ENCODE measurements around the gene HDAC4.

Gene HDAC4

DNA sequence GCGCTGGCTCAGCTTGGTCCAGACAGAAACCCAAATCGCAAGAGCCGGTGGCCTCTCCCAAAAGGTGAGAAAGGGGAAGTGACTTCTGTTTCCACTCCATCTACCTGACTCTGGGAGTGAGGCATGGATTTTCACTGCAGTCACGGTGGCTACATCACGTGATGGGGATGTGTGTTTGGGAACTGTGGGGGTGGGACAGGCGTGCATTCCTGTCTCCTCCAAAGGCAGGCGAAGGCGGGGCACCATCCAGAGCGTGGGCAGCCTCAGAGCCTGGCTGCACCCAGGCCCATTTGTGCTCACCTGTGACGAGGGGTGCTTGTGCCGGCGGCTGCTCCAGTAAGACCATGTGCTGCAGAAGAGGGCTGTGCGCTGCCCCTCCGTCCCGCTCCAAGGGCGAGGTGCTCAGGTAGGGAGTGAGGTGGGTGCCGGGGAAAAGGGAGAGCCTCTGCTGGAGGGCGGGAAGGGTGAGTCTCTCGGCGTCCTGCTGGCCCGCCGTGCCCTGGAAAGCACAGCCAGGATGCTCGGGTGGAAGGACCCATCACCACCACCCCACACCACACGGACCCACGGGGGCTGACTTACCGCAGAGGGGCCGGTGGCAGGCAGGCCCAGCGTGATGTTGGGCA, 266.8 kb downstream of the HDAC4 start:
- DNase-seq (no peak), ATAC-seq (no peak)
- H3K4me3 Mint-ChIP-seq: no peak overlapping the region
- no peak overlapping the region for H3K27ac Mint-ChIP-seq
- H3K4me1 Mint-ChIP-seq: no peaks in the 10 kb centered on the region
- no peaks in the 10 kb centered on the region for H3K27me3 Mint-ChIP-seq
- peaks cover 0 to 6% of the 10 kb centered on the region in 2 donors for H3K9me3 Mint-ChIP-seq

- Mint-ChIP-seq H3K27me3 (no peaks in the 10 kb centered on the region), H3K9me3 (peaks cover 0 to 6% of the 10 kb centered on the region in 2 donors), H3K4me3 (no peak overlapping the region), H3K4me1 (no peaks in the 10 kb centered on the region), H3K27ac (peak overlapping the region in 1 of 2 donors; percentile 72)
- DNase-seq: no peak
- ATAC-seq: no peak
These were observed 268.0 kb downstream of the HDAC4 start for GRCh38 chr2:239132786-239133185.

DNA sequence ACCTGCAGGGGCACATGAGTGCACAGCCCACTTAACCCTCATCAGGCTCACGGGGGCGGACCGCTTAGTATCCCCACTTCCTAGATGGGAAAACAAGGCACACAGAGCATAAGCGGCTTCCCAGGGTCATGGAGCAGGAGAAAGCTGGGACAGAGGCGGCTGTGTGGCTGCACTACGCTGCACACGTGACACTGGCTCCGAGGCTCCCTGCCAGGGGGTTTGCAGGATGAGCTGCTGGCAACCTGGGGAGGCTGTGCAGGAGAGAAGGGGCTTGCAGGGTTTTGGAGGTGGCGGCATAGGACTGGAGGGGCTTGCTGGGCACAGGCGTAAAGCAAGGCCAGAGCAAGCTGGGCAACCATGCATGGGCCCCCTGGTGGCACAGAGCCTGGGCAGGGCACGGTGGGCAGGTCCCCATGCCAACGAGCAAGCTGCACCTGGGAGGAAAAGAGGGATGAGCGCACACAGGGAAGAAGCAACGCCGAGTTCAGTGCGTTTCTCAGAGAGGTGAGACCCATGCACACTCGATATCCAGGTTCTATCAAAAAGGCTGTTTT, 268.6 kb downstream of the HDAC4 start:
- Mint-ChIP-seq H3K4me1 (no peaks in the 10 kb centered on the region), H3K4me3 (no peak overlapping the region), H3K9me3 (peaks cover 0 to 6% of the 10 kb centered on the region in 2 donors), H3K27me3 (no peaks in the 10 kb centered on the region), H3K27ac (peak overlapping the region in 1 of 2 donors; percentile 59)
- DNase-seq (no peak), ATAC-seq (no peak)

- DNase-seq (no peak), ATAC-seq (no peak)
- Mint-ChIP-seq H3K4me1 (no peaks in the 10 kb centered on the region), H3K27ac (no peak overlapping the region), H3K27me3 (no peaks in the 10 kb centered on the region), H3K4me3 (no peak overlapping the region), H3K9me3 (peaks cover 0 to 4% of the 10 kb centered on the region in 2 donors)
These were observed 269.3 kb downstream of the HDAC4 start for GRCh38 chr2:239131521-239131920.

GRCh38 chr2:239130786-239131325, 270.0 kb downstream of the HDAC4 start:
- Mint-ChIP-seq H3K4me1 (no peaks in the 10 kb centered on the region), H3K27me3 (no peaks in the 10 kb centered on the region), H3K9me3 (no peaks in the 10 kb centered on the region), H3K4me3 (no peak overlapping the region), H3K27ac (peak overlapping the region in 1 of 2 donors; percentile 78)
- no peak for DNase-seq
- ATAC-seq: no peak

- H3K4me1 Mint-ChIP-seq: no peaks in the 10 kb centered on the region
- H3K9me3 Mint-ChIP-seq: no peaks in the 10 kb centered on the region
- H3K27me3 Mint-ChIP-seq: no peaks in the 10 kb centered on the region
- no peak overlapping the region for H3K27ac Mint-ChIP-seq
- DNase-seq: no peak
- no peak for ATAC-seq
- H3K4me3 Mint-ChIP-seq: no peak overlapping the region
These were observed 270.8 kb downstream of the HDAC4 start for GRCh38 chr2:239130041-239130440.

GRCh38 chr2:239129147-239129920, 271.5 kb downstream of the HDAC4 start:
- ATAC-seq (no peak), DNase-seq (no peak)
- Mint-ChIP-seq H3K4me1 (no peaks in the 10 kb centered on the region), H3K9me3 (no peaks in the 10 kb centered on the region), H3K27ac (peak overlapping the region in 1 of 2 donors; percentile 68), H3K4me3 (no peak overlapping the region), H3K27me3 (no peaks in the 10 kb centered on the region)

DNA sequence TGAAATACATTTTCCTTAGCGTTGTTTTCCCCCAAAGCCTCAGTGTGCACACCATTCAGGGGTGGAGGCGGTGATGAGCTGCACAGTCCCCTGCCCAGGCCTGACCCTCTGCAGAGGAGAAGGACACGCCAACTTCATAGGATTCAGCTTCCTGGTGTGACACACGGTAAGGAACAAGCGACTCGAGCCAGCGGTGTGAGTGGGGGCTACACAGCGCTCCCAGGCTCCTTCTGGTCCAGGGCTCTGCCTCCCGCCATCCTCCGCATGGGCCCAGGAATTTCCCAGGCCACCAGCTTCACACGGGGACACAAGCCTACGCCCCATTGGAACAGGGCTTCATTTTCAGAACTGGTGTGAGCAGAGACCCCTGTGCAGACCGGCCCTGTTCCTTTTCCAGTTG, 272.1 kb downstream of the HDAC4 start:
- DNase-seq: no peak
- Mint-ChIP-seq H3K27ac (no peak overlapping the region), H3K9me3 (no peaks in the 10 kb centered on the region), H3K4me1 (no peaks in the 10 kb centered on the region), H3K27me3 (no peaks in the 10 kb centered on the region), H3K4me3 (no peak overlapping the region)
- ATAC-seq: no peak

- no peak for ATAC-seq
- H3K4me3 Mint-ChIP-seq: no peak overlapping the region
- peak overlapping the region in 1 of 2 donors; percentile 42 for H3K27ac Mint-ChIP-seq
- H3K27me3 Mint-ChIP-seq: no peaks in the 10 kb centered on the region
- no peaks in the 10 kb centered on the region for H3K9me3 Mint-ChIP-seq
- DNase-seq: no peak
- no peaks in the 10 kb centered on the region for H3K4me1 Mint-ChIP-seq
These were observed 273.3 kb downstream of the HDAC4 start for GRCh38 chr2:239127513-239127912.

GRCh38 chr2:239125726-239126675, 274.8 kb downstream of the HDAC4 start:
- H3K27ac Mint-ChIP-seq: no peak overlapping the region
- no peaks in the 10 kb centered on the region for H3K9me3 Mint-ChIP-seq
- H3K27me3 Mint-ChIP-seq: no peaks in the 10 kb centered on the region
- DNase-seq: no peak
- no peak overlapping the region for H3K4me3 Mint-ChIP-seq
- ATAC-seq: no peak
- H3K4me1 Mint-ChIP-seq: no peaks in the 10 kb centered on the region

DNA sequence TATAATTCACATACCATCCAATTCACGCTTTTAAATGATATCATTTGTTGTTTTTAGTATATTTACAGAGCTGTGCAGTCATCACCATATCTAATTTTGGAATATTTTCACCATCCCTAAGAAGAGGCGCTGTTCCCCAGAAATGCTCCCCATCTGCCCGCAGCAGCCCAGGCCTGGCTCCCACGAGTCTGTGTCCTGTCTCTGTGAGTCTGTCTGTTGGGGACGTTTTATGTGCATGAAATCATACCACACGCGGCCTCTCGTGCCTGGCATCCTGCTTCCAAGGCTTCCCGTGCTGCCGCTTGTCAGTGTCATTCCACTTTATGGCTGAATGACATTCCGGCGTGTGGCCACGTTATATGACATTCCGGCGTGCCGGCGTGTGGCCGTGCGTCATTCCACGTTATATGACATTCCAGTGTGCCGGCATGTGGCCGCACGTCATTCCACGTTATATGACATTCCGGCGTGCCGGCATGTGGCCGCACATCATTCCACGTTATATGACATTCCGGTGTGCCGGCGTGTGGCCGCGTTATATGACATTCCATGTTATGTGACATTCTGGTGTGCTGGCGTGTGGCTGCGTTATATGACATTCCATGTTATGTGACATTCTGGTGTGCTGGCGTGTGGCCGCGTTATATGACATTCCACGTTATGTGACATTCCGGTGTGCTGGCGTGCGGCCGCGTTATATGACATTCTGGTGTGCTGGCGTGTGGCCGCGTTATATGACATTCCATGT, 276.5 kb downstream of the HDAC4 start:
- ATAC-seq: no peak
- H3K4me3 Mint-ChIP-seq: no peak overlapping the region

DNA sequence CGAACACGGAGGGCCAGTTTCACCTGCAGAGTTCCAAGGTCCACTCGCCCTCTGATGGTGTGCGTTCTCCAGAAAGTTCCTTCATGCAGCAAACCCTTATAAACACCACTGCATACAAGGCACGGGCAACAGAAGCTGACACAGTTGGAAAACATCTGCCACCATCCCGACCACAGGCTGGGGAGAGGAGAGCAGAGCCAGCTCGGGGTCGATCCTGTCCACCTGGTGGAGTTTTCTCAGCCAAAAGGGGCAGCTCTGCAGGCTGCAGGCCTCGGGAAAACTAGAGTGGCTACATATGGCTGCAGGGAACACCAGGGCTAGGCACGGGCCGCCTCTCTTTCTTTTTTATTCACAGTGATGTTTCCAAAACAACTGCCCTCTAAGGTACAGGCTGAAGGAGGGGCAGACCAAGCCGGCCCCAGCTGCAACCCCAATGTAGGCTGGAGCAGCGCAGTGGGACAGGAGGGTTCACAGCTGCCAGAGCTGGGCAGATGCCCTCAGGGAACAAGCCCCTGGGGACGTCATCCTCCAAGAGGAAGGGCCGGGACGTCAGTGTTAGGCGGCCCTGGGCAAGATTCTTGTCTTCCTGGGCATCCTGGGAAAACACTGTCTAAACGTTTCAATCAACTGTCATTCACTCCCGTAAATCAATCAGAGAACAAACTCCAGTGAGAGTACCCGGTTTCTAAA, 278.3 kb downstream of the HDAC4 start:
- Mint-ChIP-seq H3K9me3 (no peaks in the 10 kb centered on the region), H3K4me3 (no peak overlapping the region), H3K27ac (no peak overlapping the region), H3K27me3 (no peaks in the 10 kb centered on the region), H3K4me1 (peaks cover 28% of the 10 kb centered on the region)
- DNase-seq (no peak), ATAC-seq (no peak)

More for the DNA sequence above, 276.5 kb downstream of the HDAC4 start:
- H3K27ac Mint-ChIP-seq: no peak overlapping the region
- H3K27me3 Mint-ChIP-seq: no peaks in the 10 kb centered on the region
- H3K9me3 Mint-ChIP-seq: no peaks in the 10 kb centered on the region
- peaks cover 13% of the 10 kb centered on the region for H3K4me1 Mint-ChIP-seq
- no peak for DNase-seq

- DNase-seq: no peak
- no peaks in the 10 kb centered on the region for H3K27me3 Mint-ChIP-seq
- H3K4me1 Mint-ChIP-seq: peaks cover 28% of the 10 kb centered on the region
- H3K4me3 Mint-ChIP-seq: no peak overlapping the region
- H3K27ac Mint-ChIP-seq: peak overlapping the region in 1 of 2 donors; percentile 38
- no peaks in the 10 kb centered on the region for H3K9me3 Mint-ChIP-seq
- no peak for ATAC-seq
These were observed 279.2 kb downstream of the HDAC4 start for GRCh38 chr2:239121600-239122012.

DNA sequence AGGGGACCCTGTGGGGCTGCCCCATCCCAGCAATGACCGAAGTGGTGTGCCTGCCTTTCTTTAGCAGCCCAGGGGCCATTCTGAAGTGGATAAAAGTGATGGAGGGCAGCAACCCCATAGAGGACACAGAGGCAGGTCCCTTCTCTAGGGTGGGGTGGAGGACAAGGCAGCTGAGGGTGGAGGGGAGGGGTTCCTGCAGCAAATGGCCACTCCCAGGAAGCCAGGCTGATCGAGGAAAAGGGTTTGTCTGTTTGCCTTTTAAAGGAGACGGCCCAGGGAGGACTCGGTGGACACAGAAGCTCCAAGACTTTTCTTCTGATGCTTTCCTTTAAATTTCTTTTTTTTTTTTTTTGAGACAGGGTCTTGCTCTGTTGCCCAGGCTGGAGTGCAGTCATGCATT, 280.2 kb downstream of the HDAC4 start:
- Mint-ChIP-seq H3K27me3 (no peaks in the 10 kb centered on the region), H3K4me1 (peaks cover 28% of the 10 kb centered on the region), H3K27ac (no peak overlapping the region), H3K9me3 (no peaks in the 10 kb centered on the region), H3K4me3 (no peak overlapping the region)
- DNase-seq: no peak
- no peak for ATAC-seq

Data from stimulated activated naive CD8-positive, alpha-beta T cell treated with anti-CD3 and anti-CD28 coated beads, Interleukin-15, amount 100 ng/mL, for 72 hours (primary cell).